IMR-90 (cell line): ENCODE data around the gene LPA.

ENCODE experiments used
- BHLHE40 ChIP-seq: fragments of 150-350 bp; IDR thresholded peaks from 2 replicates; pipeline ENCODE4 v1.6.1; 2016; ENCODE audit warnings: mild to moderate bottlenecking, low read depth, low read length
- CEBPB ChIP-seq: IDR thresholded peaks from 2 replicates; pipeline ENCODE4 v1.6.1; 2012; ENCODE audit warnings: low read depth, low read length, improper control_type of control experiment
- ELK1 ChIP-seq: fragments of 150-350 bp; IDR thresholded peaks from 2 replicates; pipeline ENCODE4 v1.6.1; 2016; ENCODE audit warnings: low read depth, mild to moderate bottlenecking, low read length, moderate library complexity, borderline replicate concordance
- FOS ChIP-seq: fragments of 150-350 bp; IDR thresholded peaks from 2 replicates; pipeline ENCODE4 v1.6.1; 2016; ENCODE audit warnings: low read depth, low read length
- MAFK ChIP-seq: IDR thresholded peaks from 2 replicates; pipeline ENCODE4 v1.6.1; 2012; ENCODE audit warnings: low read depth, low read length, improper control_type of control experiment
- POLR2A ChIP-seq: IDR thresholded peaks from 2 replicates; pipeline ENCODE4 v1.6.1; 2012; ENCODE audit warnings: mild to moderate bottlenecking, low read depth, low read length
- RAD21 ChIP-seq: IDR thresholded peaks from 2 replicates; pipeline ENCODE4 v1.6.1; 2012; ENCODE audit warnings: low read length, improper control_type of control experiment
- RFX5 ChIP-seq: IDR thresholded peaks from 2 replicates; pipeline ENCODE4 v1.8.0; 2012; ENCODE audit warnings: low read depth, mild to moderate bottlenecking, low read length, moderate library complexity
- TF ChIP-seq, protein P1 (sequence below): conservative IDR thresholded peaks from 2 replicates; pipeline ENCODE4 v1.5.1; 2012; ENCODE audit warnings: mild to moderate bottlenecking, low read depth, low read length, improper control_type of control experiment
- TF ChIP-seq, protein P2 (sequence below): fragments of 150-350 bp; IDR thresholded peaks from 2 replicates; pipeline ENCODE4 v1.6.1; 2017; ENCODE audit warnings: mild to moderate bottlenecking, antibody characterized with exemption, low read length, low read depth

DNA sequence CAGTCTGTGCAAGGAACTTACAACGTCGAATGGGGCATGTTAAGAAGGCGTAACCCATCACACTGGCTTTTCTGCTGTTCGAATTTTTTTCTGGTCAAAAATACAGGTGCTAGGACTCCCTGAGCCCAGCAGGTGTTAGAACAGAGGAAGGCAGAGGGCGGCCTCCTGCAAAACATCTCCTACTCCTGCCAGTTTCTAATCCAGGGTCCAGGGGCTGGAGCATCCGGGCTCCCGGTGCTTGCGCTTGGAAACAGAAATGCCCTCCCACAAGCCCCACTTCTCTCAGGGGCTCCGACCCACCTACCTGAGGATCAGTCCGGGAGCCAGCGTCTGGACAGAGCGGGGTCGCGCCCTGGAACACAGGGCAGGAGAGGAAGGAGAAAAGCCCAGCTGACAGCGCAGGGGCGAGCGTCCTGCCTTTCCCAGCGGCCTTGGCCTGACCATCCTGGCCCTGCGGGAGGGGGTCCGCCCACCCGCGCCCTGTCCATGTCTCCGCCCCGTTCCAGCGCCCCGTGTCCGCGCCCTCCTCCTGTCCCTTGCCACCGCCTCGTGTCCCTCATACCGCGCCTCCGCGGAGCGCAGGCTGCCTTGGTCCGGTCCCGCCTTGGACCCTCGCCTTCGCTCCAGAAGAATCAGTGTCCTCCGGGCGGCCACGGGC, 14.8 kb upstream of the LPA start:
- TF ChIP-seq POLR2A (no peak), CEBPB (no peak), MAFK (no peak), BHLHE40 (no peak), ELK1 (no peak), FOS (no peak), RAD21 (no peak), RFX5 (no peak)
- TF ChIP-seq, protein P1, sequence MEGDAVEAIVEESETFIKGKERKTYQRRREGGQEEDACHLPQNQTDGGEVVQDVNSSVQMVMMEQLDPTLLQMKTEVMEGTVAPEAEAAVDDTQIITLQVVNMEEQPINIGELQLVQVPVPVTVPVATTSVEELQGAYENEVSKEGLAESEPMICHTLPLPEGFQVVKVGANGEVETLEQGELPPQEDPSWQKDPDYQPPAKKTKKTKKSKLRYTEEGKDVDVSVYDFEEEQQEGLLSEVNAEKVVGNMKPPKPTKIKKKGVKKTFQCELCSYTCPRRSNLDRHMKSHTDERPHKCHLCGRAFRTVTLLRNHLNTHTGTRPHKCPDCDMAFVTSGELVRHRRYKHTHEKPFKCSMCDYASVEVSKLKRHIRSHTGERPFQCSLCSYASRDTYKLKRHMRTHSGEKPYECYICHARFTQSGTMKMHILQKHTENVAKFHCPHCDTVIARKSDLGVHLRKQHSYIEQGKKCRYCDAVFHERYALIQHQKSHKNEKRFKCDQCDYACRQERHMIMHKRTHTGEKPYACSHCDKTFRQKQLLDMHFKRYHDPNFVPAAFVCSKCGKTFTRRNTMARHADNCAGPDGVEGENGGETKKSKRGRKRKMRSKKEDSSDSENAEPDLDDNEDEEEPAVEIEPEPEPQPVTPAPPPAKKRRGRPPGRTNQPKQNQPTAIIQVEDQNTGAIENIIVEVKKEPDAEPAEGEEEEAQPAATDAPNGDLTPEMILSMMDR, result no peak
- TF ChIP-seq, protein P2, sequence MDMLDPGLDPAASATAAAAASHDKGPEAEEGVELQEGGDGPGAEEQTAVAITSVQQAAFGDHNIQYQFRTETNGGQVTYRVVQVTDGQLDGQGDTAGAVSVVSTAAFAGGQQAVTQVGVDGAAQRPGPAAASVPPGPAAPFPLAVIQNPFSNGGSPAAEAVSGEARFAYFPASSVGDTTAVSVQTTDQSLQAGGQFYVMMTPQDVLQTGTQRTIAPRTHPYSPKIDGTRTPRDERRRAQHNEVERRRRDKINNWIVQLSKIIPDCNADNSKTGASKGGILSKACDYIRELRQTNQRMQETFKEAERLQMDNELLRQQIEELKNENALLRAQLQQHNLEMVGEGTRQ, result no peak
